OCI-LY7 (cell line): ENCODE results near the gene WNT1. TPM values are rescaled to one million over a fixed set of nuclear protein-coding genes. Genes with fewer than 3 reads are reported as not detected.

Source experiments
- BruUV-seq: library from RNA; stranded (reverse); fragments of 400-500 nt; replicated peaks from 2 replicates; lab custom pipeline; 2021; lab: Mats Ljungman, UMichigan
- CTCF ChIA-PET: fragments of 300-600 bp; sonication (Branson Sonifier 250); formaldehyde crosslinking; loops from one replicate; lab custom pipeline; 2022; ENCODE audit warnings: antibody characterized with exemption; ENCODE audit not compliant: unreplicated experiment; lab: Charles Lee
- POLR2A ChIA-PET: fragments of 300-600 bp; sonication (Branson Sonifier 250); formaldehyde crosslinking; loops from one replicate; lab custom pipeline; 2022; ENCODE audit warnings: antibody characterized with exemption; lab: Charles Lee
- DNase-seq: peaks from one replicate; pipeline ENCODE4 v3.0.0-alpha.2; 2015; ENCODE audit warnings: low spot score
- H2AFZ ChIP-seq: fragments of 200-600 bp; sonication (generic), shearing (Covaris generic); 2 replicates; pipeline ENCODE4 v1.6.1; 2014; ENCODE audit warnings: mild to moderate bottlenecking, antibody characterized with exemption, low read length, moderate library complexity
- H3K27ac ChIP-seq: fragments of 200-600 bp; sonication (generic); 2 replicates; pipeline ENCODE4 v1.5.1; 2014; ENCODE audit warnings: mixed run types, low read depth, mild to moderate bottlenecking, moderate library complexity, low read length, inconsistent platforms; ENCODE audit not compliant: poor library complexity, severe bottlenecking
- H3K36me3 ChIP-seq: fragments of 200-600 bp; sonication (generic); 2 replicates; pipeline ENCODE4 v1.6.1; 2014; ENCODE audit warnings: mild to moderate bottlenecking, antibody characterized with exemption, low read length, moderate library complexity, mixed read lengths; ENCODE audit not compliant: insufficient read depth
- H3K4me1 ChIP-seq: fragments of 200-600 bp; sonication (generic); 2 replicates; pipeline ENCODE4 v1.5.1; 2014; ENCODE audit warnings: mild to moderate bottlenecking, low read length; ENCODE audit not compliant: insufficient read depth, poor library complexity, severe bottlenecking
- H3K4me2 ChIP-seq: fragments of 200-600 bp; sonication (generic); 2 replicates; pipeline ENCODE4 v1.6.1; 2014; ENCODE audit warnings: mild to moderate bottlenecking, low read length
- H3K4me3 ChIP-seq: fragments of 200-600 bp; sonication (generic); 2 replicates; pipeline ENCODE4 v1.5.1; 2014; ENCODE audit warnings: mild to moderate bottlenecking, low read depth, low read length; ENCODE audit not compliant: poor library complexity, severe bottlenecking
- H3K79me2 ChIP-seq: fragments of 200-600 bp; sonication (generic); 2 replicates; pipeline ENCODE4 v1.6.1; 2016; ENCODE audit warnings: low read depth, mild to moderate bottlenecking, low read length, moderate library complexity, mixed read lengths; ENCODE audit not compliant: insufficient read depth
- H3K9me2 ChIP-seq: fragments of 200-600 bp; sonication (generic); 2 replicates; pipeline ENCODE4 v1.6.1; 2016; ENCODE audit warnings: mild to moderate bottlenecking, low read length, mixed read lengths; ENCODE audit not compliant: insufficient read depth
- H3K9me3 ChIP-seq: fragments of 200-600 bp; sonication (generic); 2 replicates; pipeline ENCODE4 v1.6.1; 2014; ENCODE audit warnings: mild to moderate bottlenecking, mixed run types, low read length, mixed read lengths
- H4K20me1 ChIP-seq: fragments of 200-600 bp; sonication (generic); 2 replicates; pipeline ENCODE4 v1.6.1; 2014; ENCODE audit warnings: mild to moderate bottlenecking, antibody characterized with exemption, low read length, moderate library complexity, mixed read lengths; ENCODE audit not compliant: insufficient read depth
- CTCF ChIP-seq: fragments of 200-600 bp; sonication (generic); conservative IDR thresholded peaks from 2 replicates; pipeline ENCODE4 v1.5.1; 2014; ENCODE audit warnings: mild to moderate bottlenecking, antibody characterized with exemption, low read length, moderate library complexity, mixed read lengths
- EZH2phosphoT487 ChIP-seq: fragments of 200-600 bp; sonication (generic); IDR thresholded peaks from 2 replicates; pipeline ENCODE4 v1.6.1; 2018; ENCODE audit warnings: low read depth, borderline replicate concordance, mild to moderate bottlenecking, mixed run types, antibody characterized with exemption, low read length, moderate library complexity, mixed read lengths
- intact Hi-C: fragments of 100-400 bp; cut with micrococcal nuclease; formaldehyde crosslinking; loops from one replicate; pipeline ENCODE4 v1.10.0; 2022; ENCODE audit not compliant: unreplicated experiment
- total RNA-seq, 2 experiments: library from RNA; depleted of rRNA in 1 of 2; stranded (reverse); fragments of >200 nt in 1 of 2; shearing (Covaris generic) in 1 of 2; gene quantifications; 2 replicates each; pipeline ENCODE4 v1.2.3, GENCODE V29; 2014 to 2022

The WNT1 gene
- total RNA-seq, 2 experiments from 2014 or later = not detected

GRCh38 chr12:48994224-48995085 lies 16.3 kb downstream of the WNT1 start:
- intact Hi-C loops = loop anchor here (5.0 kb wide), 1 partner anchor 103 kb away; no protein-coding TSS in a partner anchor
- H3K4me3 ChIP-seq = no peak overlapping the region
- H3K4me2 ChIP-seq = no peak overlapping the region
- no peaks in the 10 kb centered on the region for H3K36me3 ChIP-seq
- BruUV-seq = no TSS peak
- H3K9me3 ChIP-seq = no peaks in the 10 kb centered on the region
- ChIA-PET CTCF (no interaction called here), POLR2A (interaction anchor here (0.7 kb wide), 1 partner anchor 71 kb away, joined by 3 read pairs; no protein-coding TSS in a partner anchor)
- peaks cover 24% of the 10 kb centered on the region for H3K4me1 ChIP-seq
- no peaks in the 10 kb centered on the region for H3K9me2 ChIP-seq
- H3K79me2 ChIP-seq = no peaks in the 10 kb centered on the region
- no peak for DNase-seq
- no peak overlapping the region for H2AFZ ChIP-seq
- no peak for TF ChIP-seq EZH2phosphoT487
- no peak for TF ChIP-seq CTCF
- no peak overlapping the region for H3K27ac ChIP-seq
- H4K20me1 ChIP-seq = no peaks in the 10 kb centered on the region

- DNase-seq = peak; percentile 61
- CTCF ChIA-PET = no interaction called here
- H3K4me1 ChIP-seq = peaks cover 30% of the 10 kb centered on the region
- no peaks in the 10 kb centered on the region for H4K20me1 ChIP-seq
- POLR2A ChIA-PET = no interaction called here
- no peaks in the 10 kb centered on the region for H3K36me3 ChIP-seq
- H3K4me2 ChIP-seq = peak overlapping the region; percentile 49; the same call in 1 of the 2 replicates
- TF ChIP-seq EZH2phosphoT487 (no peak), CTCF (peak; percentile 88)
- no peaks in the 10 kb centered on the region for H3K79me2 ChIP-seq
- peak overlapping the region; percentile 24 for H3K4me3 ChIP-seq
- no TSS peak for BruUV-seq
- intact Hi-C loops = loop anchor here (5.0 kb wide), 1 partner anchor 102 kb away; no protein-coding TSS in a partner anchor
- H3K27ac ChIP-seq = no peak overlapping the region
- H2AFZ ChIP-seq = 0 out of 2 replicates have a peak overlapping the region, but pooled peaks have one; percentile 54
- no peaks in the 10 kb centered on the region for H3K9me2 ChIP-seq
- H3K9me3 ChIP-seq = no peaks in the 10 kb centered on the region
These were observed 17.2 kb downstream of the WNT1 start for GRCh38 chr12:48995086-48995879.
